ENCODE measurements around the gene SEMA6A.

Gene SEMA6A, protein sequence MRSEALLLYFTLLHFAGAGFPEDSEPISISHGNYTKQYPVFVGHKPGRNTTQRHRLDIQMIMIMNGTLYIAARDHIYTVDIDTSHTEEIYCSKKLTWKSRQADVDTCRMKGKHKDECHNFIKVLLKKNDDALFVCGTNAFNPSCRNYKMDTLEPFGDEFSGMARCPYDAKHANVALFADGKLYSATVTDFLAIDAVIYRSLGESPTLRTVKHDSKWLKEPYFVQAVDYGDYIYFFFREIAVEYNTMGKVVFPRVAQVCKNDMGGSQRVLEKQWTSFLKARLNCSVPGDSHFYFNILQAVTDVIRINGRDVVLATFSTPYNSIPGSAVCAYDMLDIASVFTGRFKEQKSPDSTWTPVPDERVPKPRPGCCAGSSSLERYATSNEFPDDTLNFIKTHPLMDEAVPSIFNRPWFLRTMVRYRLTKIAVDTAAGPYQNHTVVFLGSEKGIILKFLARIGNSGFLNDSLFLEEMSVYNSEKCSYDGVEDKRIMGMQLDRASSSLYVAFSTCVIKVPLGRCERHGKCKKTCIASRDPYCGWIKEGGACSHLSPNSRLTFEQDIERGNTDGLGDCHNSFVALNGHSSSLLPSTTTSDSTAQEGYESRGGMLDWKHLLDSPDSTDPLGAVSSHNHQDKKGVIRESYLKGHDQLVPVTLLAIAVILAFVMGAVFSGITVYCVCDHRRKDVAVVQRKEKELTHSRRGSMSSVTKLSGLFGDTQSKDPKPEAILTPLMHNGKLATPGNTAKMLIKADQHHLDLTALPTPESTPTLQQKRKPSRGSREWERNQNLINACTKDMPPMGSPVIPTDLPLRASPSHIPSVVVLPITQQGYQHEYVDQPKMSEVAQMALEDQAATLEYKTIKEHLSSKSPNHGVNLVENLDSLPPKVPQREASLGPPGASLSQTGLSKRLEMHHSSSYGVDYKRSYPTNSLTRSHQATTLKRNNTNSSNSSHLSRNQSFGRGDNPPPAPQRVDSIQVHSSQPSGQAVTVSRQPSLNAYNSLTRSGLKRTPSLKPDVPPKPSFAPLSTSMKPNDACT

DNA sequence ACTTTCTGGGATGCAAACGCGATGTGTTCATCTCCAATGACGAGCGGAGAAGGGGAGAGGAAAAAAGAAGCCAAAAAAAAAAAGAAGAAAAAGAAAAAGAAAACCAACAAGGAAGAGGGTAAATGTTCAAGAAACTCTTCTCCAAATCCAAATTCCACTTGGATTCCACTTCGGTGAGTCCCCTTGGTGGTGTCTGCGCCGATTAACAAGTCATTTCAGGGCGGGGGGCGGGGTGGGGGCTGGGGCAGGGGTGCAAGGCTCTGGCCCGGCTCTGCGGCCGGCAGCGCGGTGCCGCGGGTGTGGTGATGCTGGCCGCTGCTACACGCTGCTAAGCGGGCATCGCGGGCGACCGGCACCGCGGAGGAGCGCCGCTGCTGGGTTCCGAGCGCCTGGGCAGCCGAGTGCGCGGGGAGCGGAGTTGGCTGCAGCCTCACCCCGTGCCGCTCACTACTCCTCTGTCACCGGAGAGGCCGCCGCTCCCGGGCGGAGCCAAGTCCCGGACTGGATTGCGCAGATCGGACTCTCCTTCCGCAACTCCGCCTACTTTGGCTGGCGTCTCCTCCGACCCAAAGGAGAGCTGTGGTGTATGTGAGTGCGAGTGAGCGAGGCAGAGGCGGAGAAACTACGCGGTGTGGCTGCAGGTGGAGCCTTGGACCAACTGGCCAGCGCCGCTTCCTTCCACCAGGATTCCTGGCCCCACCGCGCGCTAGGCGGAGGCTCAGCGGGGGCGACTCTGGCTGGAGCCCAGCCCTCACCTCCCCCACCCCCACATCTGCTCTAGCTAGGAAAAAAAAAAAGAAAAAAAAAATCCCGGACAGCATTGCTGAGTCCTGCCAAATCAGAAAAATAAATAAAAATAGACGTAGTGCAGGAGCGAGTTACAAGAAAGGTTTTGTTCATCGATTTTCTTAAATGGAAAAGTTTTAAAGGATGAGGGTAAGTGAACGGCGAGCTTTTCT is at the start of gene SEMA6A:
TSS of gene SEMA6A (minus strand) at position 457 of the 959 bp plus-strand sequence. CDS start 69,879 bp downstream, outside the sequence.
- peak; percentile 32 for DNase-seq

DNA sequence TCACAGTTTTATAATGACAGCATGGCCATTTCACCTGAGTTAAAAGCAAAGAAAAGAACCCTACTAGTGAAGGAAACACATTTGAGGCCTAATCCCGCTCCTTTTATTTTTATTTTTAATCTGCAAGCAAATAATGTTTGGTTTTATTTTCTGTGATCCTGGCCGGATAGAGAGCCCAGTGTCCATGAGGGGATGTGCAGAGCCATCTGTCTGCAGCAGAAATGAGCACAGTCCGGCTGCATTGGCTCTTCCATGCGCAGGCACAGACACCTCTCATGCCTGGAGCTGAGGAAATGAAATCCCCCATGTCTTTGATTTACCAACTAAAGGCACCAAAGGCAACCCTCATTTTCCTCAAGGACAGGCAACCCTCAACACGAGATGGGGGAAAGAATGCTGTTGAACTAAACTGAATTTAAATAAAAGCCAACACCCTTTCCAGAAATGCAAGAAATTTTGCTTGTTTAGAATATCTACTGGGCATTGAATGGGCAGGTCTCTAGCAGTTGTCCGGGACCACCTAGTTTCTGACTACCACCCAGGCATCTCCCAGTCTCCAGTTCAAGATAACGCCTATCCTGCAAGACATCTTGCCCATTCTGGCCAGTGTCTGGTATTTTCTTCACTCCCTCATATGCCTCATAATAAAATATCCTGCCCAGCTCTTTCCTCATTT is 47.9 kb upstream of the SEMA6A start:
- DNase-seq = no peak

DNA sequence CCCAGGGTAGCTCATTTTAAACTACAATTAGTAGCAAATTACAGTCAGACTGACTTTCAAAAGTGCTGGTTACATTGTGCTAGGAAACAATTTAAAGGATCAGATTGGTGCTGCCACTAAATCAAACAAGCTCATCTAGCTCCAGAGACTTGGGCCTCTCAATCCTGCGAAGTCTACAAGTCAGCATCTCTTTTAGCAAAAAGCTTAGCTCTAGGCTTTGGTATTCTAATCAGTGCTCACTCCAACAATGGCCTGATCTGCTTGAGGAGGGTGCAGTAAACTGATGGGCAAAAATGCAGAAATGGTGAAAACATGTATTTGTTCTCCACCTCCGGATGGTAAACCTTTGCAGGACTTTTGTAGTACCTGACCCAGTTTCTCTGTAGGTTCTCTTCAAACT is 47.0 kb upstream of the SEMA6A start:
- DNase-seq = no peak

DNA sequence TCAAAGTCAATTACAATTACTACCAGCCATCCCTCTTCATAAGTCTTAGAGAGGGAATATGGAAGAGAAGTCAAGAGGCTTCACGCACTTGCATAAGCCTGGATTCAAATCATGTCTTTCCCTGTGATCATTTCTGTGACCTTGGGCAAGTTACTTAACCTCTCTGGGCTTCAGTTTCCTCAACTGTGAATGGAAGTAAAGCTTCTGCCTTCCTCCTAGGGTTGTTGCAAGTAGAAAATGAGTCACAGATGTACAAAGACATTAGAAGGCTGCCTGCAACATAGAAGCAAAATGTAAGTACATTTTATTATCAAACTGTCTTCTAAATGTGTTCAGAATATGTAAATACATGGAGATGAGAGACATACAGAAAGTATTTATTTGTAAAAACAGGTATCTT is 42.3 kb upstream of the SEMA6A start:
- no peak for DNase-seq

DNA sequence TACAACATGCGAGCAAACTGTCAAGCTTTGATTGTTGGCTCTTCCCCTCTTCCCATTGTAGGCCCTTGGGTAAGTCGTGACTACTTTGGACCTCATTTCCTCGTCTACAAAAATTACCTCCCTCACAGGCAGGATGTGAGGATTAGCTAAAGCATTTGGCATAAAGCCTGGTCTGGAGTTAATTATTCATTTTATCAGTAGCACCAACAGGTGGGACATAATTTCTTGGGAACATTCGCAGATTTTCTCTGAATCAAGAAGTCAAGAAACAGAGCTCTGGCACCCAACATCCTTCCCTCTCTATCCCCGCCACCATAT is 39.9 kb upstream of the SEMA6A start:
- DNase-seq = no peak

DNA sequence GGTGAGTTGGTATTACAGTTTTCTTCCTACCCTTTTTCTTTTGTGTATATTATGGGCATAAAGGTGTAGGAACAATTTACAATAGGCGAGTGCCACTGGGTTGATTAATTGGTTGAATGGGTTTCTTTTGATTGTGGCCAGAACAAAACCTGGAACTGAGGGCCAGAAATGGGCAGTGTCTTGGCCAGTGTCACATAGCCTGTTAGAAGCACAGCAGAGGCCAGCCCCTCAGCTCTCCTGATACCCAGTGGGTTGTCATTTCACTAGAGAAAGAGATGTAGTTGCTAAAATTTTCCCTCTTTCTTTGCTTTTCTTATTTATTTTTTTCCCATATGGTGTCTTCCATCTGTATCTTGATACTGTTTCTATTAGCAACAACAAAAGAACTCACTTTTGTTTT is 38.8 kb upstream of the SEMA6A start:
- DNase-seq = no peak

DNA sequence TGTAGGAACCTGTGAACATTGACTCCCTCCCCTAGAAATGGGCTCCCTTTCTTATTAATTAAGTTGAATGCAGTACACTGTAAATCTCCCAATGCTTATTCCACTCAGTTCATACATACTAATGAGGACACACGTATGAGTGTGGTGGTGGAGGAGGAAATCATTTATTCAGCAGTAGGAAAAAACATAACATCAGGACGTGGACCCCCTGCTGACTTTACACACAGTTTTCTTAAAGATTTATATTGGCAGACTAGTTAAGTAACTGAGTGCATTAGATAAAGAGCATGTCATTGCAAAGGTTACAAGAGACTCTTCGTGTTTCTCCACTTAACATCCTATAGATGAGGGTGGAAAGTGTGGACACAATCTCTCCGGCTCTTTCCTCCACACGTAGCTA is 37.8 kb upstream of the SEMA6A start:
- no peak for DNase-seq

DNA sequence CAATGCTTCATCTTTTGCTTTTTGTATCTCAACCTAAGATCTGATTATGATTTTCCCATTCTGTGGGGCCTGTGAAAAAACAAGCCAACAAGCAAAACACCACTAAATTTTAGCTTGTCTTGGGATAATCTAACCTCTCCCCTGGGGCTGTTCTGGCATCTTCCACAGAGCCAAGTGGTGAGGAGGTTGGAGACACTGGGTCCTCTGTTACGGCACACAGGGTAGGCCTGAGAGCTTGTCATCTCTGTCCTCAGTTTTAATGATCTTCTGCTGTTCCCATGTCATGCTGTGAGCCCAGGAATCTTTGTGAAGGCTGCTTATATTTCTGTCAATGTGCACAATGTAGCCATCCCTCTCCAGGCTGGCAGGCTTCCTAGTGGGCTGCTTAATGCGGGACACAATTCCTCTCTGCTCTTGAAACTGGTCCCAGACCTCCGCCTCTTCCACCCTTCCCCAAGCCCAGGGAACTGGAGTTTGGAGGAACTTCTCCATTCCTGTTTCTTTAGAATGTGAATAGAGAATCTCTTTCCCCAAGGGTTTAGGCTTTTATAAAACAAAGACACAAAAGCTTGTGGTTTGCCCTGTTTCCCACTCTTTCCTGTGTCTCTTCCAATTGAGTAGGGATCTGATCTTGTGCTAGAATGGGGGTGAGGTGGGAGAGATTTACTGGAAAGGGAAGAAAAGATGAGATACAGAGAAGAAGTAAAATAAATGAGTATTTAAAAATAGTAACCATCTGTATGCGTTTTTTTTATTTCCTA is 30.9 kb upstream of the SEMA6A start:
- no peak for DNase-seq

DNA sequence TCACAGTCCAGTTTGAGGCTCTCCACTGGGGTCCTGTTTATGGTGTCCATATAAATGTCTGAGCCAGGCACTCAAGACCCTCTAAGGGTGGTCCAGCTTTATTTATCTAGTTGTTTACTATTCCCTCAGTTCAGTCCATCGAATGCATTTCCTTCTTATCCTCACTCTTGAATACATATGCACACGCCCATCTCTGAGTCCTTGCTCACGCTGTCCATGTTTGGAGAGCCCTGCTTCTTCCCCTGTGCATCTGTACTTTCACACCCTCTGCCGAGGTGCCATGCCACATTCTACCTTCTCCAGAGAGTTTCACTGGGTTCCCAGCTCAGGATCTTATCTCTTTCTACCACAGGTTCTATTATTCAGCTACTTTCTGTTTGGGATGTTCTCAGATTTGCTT is 30.2 kb upstream of the SEMA6A start:
- no peak for DNase-seq

DNA sequence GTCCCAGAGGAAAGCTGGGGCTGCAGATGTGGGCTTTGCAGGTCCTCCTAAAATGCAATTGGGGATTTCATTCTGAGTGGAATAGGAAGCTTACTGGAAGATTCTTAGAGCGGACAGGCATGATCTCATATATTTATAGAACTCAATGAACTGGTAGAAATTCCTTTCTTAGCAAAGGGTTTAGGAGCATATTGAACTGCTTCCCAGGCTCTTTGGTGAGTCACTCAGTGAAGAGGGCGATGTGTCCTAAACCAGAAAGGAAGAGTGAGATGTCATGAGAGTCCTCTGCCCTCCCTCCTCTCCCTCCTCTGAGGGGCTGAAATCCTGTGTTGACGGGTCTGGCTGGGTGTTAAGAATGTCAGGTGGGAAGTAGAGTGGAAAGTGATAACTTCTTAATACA is 26.3 kb upstream of the SEMA6A start:
- DNase-seq = no peak

DNA sequence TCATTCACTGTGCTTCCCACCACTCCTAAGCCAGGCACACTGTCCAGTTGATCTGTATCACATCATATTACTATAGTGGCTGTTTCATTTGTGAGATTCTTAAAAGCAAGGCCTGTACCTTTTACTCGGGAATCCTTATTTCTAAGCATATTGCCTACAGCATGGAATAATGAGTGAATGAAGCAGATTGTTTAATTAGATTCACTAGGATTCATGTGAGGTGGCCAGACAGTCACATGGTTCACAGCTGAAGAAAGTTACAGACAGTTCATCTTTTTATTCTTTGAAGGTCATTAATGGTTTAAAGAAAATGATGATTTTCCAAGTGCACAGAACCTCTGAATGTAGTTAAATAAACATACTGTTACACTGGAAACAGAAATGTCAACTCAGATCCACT is 24.3 kb upstream of the SEMA6A start:
- DNase-seq = no peak

DNA sequence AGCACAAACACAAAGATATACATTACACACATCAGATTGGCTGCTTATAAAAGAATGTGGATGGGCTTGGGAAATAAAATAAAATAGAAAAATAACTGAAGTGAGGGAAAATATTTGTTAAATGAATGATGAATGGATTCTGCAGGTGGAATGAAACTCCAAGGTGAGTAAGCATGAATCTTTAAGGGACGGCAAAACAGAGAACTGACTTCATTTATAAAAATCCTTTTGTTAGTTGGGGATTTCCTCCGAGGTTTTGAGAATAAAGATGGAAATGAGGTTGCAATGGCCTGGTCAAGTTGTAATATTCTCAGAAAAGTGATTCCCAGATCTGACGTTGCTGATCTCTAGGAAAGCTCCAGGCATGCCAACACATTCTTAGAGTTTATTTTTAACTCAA is 20.9 kb upstream of the SEMA6A start:
- DNase-seq = no peak

DNA sequence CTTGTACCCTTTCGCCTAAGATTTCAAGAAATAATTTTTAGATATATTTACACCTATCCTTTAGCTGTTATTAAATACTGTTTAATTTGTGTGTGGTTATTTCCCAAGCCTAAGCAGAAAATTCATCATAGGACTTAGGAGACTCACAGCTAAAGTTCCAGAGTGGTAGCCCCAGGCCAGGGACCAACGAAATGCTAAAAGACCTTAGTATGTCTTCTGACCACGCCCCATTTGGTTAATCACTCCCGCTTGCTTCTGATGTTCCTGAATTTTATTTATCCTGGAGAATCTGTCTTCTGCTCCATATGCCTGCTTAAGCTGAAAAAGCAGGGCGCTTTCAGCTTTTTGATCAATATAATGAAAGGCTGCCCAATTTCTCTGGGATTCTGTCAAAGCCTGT is 18.7 kb upstream of the SEMA6A start:
- no peak for DNase-seq

DNA sequence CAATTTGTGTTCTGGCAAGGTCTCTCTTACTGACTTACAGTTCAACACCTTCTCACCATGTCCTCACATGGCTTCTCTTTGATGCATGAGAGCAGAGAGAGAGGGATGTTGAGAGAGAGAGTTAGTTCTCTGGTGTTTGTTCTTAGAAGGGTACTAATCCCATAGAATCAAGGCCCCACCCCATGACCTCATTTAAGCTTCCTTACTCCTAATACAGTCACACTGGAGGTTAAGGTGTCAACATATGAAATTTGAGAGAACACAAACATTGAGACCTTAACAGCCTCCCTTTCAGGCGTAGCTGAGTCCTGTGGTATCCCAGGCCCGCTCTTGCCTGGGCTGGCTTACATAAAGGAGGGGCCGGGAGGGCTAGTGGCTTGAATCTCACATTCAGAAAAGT is 10.6 kb upstream of the SEMA6A start:
- DNase-seq = no peak

DNA sequence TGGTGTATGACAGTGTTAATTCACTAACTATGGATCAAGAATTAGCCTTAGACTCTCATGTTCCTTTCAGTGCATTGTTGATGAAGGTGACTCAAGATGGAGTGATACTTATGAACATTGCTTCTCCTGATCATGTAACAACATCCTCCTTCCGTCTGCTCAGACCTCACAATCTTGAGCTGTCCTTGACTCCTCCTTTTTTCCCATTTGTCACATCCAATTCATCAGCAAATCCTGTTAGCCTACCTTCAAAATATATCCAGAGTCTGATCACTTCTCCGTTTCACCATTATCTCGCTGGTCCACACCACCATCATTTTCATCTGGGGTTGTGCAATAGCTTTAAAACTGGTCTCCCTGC is 9.2 kb upstream of the SEMA6A start:
- no peak for DNase-seq

DNA sequence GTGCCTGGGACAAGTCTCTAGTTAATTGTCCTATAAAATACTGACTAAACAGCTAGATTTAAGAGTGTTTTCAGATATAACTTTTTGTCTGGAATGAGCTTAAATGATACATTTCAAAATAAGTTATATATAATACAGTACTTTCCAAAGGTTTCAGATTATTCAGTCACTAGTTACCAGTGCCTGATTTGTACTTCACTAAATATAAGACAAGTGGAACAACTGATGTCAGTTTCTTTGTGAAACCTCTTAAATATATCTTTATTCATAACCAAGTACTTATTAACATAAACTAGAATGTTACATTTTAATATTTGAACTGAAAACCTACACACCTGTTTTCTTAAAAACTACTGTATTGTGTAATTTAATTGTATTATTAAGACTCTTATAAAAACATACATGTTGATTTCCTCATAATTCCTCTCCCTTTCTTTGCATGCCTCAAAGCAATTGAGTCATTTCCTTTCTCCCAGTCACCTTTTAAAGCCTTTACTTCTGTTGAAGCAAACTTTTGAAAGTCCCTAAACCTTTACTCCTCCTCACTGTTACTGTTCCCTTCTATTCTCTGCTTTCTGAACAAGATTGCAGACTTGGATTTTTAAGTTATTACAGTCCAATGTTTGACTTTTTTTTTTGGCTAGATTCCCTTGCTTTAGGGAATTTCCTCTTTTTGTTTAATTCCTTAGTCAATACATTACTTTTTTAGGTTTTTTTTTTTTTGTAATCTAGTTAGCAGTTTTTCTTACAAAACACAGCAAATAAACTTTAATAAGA is 8.7 kb upstream of the SEMA6A start:
- no peak for DNase-seq

DNA sequence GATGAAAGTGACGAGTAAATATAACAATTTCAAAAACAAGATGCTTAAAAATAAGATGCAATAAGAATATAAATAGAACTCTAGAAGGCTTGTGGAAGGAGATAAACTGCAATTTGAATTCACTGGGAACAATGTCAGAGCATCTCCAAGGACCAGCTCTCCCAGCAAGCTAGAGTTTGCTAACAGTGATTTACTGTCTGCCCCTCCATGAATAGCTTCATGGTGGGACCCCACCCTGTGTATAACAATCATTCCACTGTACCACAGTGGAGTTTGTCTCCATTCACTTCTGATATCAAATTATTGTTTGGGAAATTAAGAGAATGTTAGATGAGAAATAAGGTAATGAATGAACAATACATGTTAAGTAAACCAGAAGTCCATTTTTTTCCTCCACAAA is 7.3 kb upstream of the SEMA6A start:
- no peak for DNase-seq

DNA sequence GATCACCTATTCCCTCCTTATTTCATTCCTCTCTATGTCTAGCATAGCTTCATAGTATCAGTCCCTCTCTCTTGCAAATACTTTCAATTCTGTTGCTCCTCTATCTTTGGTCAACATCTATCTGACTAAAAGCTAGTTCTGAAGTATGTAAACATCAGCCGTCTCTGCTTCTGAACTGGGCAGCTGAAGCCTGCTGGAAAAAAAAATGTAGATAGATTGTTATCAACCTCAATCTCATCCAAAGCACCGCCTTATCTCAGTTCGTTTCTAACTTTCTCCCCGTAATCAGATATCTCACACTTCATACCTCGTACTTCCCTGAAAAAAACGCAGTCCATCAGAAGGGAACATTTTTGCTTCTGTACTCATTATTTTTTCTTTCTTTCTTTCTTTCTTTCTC is 4.5 kb upstream of the SEMA6A start:
- DNase-seq = no peak

DNA sequence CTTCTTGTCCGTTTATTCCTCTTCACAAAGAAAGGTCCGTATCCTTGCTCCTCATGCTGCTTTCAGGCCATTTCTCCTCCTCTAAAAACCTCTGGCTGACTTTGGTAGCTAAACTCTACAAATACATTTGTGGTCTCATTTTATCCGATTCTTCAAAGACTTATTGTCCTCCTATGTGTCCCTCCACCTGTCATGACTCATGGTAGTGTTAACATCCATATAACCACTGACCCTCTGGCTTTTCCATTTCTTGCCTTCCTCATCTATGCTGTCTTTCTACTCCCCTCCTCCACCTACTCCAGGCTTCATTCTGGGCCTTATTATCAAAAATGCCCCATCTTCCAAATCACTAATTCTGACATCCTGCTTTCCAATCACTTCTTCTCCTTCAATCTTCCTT is 4.1 kb upstream of the SEMA6A start:
- no peak for DNase-seq

DNA sequence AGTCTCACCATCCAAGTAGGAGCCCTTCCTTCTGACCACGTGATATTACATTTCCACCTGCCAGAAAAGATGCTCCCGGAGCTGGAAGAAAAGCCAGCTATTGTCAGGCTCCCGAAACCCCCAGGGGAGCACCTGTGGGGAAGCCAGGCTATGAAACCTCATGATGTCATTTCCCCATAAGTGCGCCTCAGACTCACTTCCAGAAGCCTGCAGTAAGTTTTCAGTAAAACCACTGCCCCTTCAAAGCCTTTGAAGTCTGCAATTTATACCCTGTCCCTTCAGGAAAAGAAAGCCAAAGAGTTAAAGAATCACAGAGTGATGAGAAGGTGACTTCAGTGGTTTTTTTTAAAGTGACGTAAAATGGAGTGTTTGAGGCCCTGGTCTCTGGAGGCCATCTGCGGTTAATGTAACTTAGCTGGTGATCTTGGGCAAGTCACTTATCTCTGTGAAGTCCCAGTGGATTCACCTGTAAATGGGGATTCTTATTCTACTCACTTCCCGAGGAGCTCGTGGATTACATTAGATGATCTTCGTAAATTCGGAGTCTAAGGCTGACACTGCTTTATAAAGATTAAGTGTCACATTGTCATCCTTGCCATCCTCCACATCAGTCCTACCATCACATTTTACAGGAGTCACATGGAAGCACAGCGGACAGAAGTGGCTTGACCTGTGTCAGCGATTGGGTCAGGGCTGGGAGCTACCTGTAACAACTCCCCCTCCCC is 2.6 kb upstream of the SEMA6A start:
- DNase-seq = no peak

Data from CD4-positive, alpha-beta T cell treated with Interleukin-21 for 1 hour (primary cell).